NCI-H2196 (cell line): Measurements from ENCODE around the gene CELSR1.
"Not testable (repeated sequence)": the region's sequence is repeated elsewhere in the genome, so short reads cannot be mapped to it uniquely, and the experiment has no call there.

ENCODE experiments used
- DNase-seq: peaks from one replicate; lab custom pipeline; 2025; ENCODE audit not compliant: unreplicated experiment; lab: John Stamatoyannopoulos, UW

CELSR1 gene

GRCh38 chr22:46406791-46407190, 130.6 kb downstream of the CELSR1 start:
- DNase-seq: no peak

GRCh38 chr22:46406349-46406748, 131.1 kb downstream of the CELSR1 start:
- DNase-seq: no peak

- DNase-seq: no peak
These were observed 131.5 kb downstream of the CELSR1 start for GRCh38 chr22:46405901-46406300.

- DNase-seq: not testable (repeated sequence)
These were observed 133.5 kb downstream of the CELSR1 start for GRCh38 chr22:46403880-46404279.

- DNase-seq: no peak
These were observed 134.9 kb downstream of the CELSR1 start for GRCh38 chr22:46402505-46402904.

GRCh38 chr22:46401370-46401769, 136.1 kb downstream of the CELSR1 start:
- DNase-seq: no peak

- no peak for DNase-seq
These were observed 138.0 kb downstream of the CELSR1 start for GRCh38 chr22:46399251-46400024.

GRCh38 chr22:46397951-46398350, 139.5 kb downstream of the CELSR1 start:
- DNase-seq: no peak

- no peak for DNase-seq
These were observed 139.9 kb downstream of the CELSR1 start for GRCh38 chr22:46397514-46397913.

- DNase-seq: not testable (repeated sequence)
These were observed 140.4 kb downstream of the CELSR1 start for GRCh38 chr22:46397049-46397448.

GRCh38 chr22:46395145-46395544, 142.3 kb downstream of the CELSR1 start:
- DNase-seq: no peak

- no peak for DNase-seq
These were observed 142.8 kb downstream of the CELSR1 start for GRCh38 chr22:46394622-46395021.

- no peak for DNase-seq
These were observed 143.5 kb downstream of the CELSR1 start for GRCh38 chr22:46393873-46394272.

GRCh38 chr22:46392137-46392844, 145.1 kb downstream of the CELSR1 start:
- DNase-seq: no peak

GRCh38 chr22:46391486-46392136, 145.8 kb downstream of the CELSR1 start:
- DNase-seq: no peak

- peak; percentile 74 for DNase-seq
These were observed 146.6 kb downstream of the CELSR1 start for GRCh38 chr22:46390652-46391301.

- no peak for DNase-seq
These were observed 147.2 kb downstream of the CELSR1 start for GRCh38 chr22:46390105-46390651.

GRCh38 chr22:46389081-46389480, 148.3 kb downstream of the CELSR1 start:
- no peak for DNase-seq

GRCh38 chr22:46388647-46389046, 148.8 kb downstream of the CELSR1 start:
- DNase-seq: no peak

GRCh38 chr22:46387748-46388147, 149.7 kb downstream of the CELSR1 start:
- DNase-seq: no peak

GRCh38 chr22:46386312-46386711, 151.1 kb downstream of the CELSR1 start:
- no peak for DNase-seq
